Astrocyte of the cerebellum (primary cell): Measurements from ENCODE around the gene RRP8.

ENCODE experiments used
- DNase-seq: peaks from one replicate; pipeline ENCODE4 v3.0.0-alpha.2; 2011; ENCODE audit warnings: low read depth
- H3K4me3 ChIP-seq: 2 replicates; pipeline ENCODE4 v1.5.1; 2011; ENCODE audit warnings: mild to moderate bottlenecking, low read depth, low read length, moderate library complexity
- in situ Hi-C: cut with HindIII; loops from 2 replicates; pipeline ENCODE4 v1.10.0; 2017; ENCODE audit warnings: low sequenced_read_pairs
- TF ChIP-seq, protein P1 (sequence below): IDR thresholded peaks from 2 replicates; pipeline ENCODE4 v1.5.1; 2012; ENCODE audit warnings: low read length, low read depth, moderate library complexity, mild to moderate bottlenecking; ENCODE audit errors: missing control alignments

Gene RRP8

DNA sequence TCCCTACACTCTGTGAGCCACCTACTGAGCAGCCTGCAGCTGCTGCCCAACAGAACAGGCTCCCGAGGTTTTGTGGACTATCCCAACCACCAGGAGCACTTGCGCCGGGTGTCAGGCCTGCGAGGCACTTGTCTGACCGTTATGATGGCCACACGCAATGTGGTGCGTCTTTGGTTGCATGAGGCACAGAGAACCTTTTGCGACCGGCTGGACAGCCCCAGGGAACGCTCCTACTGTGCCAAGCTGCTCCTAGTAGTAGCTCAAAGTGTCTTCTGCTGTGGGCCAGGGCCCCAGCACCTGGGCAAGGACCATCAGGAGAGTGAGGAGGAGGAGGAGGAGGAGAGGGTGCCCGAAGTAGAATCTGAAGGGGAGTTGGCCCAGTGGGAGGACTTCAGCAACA lies 46.4 kb downstream of the RRP8 start:
- in situ Hi-C loops: no loop called here
- no peak overlapping the region for H3K4me3 ChIP-seq
- TF ChIP-seq, protein P1, sequence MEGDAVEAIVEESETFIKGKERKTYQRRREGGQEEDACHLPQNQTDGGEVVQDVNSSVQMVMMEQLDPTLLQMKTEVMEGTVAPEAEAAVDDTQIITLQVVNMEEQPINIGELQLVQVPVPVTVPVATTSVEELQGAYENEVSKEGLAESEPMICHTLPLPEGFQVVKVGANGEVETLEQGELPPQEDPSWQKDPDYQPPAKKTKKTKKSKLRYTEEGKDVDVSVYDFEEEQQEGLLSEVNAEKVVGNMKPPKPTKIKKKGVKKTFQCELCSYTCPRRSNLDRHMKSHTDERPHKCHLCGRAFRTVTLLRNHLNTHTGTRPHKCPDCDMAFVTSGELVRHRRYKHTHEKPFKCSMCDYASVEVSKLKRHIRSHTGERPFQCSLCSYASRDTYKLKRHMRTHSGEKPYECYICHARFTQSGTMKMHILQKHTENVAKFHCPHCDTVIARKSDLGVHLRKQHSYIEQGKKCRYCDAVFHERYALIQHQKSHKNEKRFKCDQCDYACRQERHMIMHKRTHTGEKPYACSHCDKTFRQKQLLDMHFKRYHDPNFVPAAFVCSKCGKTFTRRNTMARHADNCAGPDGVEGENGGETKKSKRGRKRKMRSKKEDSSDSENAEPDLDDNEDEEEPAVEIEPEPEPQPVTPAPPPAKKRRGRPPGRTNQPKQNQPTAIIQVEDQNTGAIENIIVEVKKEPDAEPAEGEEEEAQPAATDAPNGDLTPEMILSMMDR: no peak
- DNase-seq: no peak

DNA sequence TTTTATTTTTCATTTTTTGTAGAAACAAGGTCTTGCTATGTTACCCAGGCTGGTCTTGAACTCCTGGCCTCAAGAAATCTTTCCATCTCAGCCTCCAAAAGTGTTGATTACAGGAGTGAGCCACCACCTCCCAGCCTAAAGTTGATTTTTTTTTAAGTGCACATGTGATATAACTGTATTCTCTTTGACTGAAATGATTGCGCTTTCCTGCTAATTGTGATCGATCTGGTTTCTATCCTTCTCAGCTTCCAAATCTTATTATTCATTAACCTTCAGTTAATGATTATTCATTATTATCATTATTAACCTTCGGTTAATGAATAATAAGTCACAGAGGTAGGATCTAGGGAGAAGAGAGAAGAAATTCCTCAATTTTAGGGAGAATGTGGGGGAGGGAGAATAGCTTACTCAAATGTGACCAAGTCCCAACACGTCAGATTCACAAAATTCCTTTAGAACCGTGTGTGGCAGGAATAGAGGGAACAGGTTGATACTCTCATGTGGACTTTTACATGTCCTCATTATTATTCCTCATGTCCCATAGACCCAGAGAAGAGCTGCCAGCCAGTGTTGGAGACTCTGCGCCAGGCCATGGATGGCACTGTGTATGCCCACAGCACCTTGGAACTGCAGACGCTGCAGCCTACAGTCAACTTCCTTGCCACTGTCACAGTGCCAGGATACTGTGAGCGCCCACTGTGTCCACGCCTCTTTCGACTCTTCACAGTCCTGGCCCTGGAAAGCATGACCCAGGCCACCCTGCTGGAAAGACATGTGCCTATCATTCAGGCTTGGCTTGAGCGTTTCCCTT lies 47.1 kb downstream of the RRP8 start:
- no peak for DNase-seq
- H3K4me3 ChIP-seq: no peak overlapping the region
- in situ Hi-C loops: no loop called here
- TF ChIP-seq, protein P1: no peak

DNA sequence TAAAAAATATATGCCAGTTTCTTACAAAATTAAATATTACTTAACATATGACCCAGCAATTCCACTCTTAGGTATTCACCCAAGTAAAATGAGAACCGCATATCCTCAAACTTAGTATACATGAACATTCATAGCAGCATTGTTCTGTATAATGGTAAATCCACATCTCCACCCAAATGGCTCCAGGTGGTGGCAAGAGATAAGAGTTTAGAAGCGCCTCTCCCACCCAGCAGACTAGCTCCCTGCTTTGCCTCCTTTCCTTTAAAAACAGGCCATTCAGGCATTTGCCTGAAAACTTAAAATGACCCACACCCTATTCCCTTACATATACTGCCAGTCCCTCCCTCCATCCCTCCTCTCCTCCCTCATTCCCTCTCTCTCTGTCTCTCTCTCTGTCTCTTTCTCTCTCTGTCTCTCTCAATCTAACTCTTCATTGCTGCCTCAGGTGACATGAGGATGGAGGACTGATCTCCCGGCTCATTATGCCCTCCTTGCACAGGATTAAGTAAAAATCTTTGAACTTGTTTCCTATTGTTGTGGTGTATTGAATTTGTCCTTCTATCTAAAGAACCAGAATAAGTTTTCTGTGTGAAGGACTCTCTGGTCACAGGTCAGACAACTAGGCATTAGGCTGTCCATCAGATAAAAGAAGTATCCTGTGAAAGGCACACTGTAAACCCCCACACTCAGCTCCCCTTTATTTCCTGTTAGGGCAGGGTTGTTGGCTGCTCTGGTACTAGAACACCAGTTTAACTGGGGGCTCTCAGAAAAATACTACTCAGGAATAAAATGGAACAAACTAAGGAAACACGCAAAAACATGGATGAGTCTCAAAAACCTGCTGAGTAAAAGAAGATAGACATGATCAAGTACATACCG lies 48.3 kb downstream of the RRP8 start:
- no peak overlapping the region for H3K4me3 ChIP-seq
- in situ Hi-C loops: no loop called here
- DNase-seq: no peak
- TF ChIP-seq, protein P1: no peak

DNA sequence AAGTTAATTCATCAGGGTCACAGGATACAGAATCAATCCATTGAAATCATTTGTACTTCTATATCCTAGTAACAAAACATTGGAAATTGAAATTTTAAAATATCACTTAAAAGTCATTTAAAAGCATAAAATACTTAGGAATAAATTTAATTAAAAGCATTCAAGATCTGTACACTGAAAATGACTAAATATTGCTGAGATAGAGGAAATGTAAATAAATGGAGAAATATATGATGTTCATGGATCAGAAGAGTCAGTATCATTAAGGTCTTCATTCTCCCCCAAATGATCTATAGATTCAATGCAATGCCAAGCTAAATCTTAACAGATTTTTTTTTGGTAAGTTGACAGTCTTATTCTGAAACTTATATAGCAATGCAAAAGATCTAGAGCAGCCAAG lies 49.8 kb downstream of the RRP8 start:
- TF ChIP-seq, protein P1: no peak
- in situ Hi-C loops: no loop called here
- H3K4me3 ChIP-seq: no peak overlapping the region
- DNase-seq: no peak

DNA sequence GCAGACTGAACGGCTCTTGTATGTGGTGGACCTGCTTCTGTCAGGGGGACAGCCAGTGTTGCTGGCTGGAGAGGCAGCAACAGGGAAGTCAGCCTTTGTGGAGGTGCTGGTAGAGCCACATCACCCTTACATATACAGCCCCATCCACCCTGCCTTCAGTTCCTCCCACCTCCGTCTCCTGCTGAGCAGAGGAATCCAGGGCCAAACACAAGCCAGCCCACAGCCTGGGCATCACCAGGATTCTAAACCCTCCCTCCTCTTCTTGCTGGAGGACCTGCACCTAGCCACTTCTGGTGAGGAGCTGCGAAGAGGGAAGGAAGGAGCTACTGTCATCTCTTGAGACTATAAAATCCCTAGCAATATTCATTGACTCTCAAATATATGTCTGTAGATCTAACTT lies 54.8 kb downstream of the RRP8 start:
- no peak for DNase-seq
- TF ChIP-seq, protein P1: no peak
- in situ Hi-C loops: no loop called here
- H3K4me3 ChIP-seq: no peak overlapping the region

DNA sequence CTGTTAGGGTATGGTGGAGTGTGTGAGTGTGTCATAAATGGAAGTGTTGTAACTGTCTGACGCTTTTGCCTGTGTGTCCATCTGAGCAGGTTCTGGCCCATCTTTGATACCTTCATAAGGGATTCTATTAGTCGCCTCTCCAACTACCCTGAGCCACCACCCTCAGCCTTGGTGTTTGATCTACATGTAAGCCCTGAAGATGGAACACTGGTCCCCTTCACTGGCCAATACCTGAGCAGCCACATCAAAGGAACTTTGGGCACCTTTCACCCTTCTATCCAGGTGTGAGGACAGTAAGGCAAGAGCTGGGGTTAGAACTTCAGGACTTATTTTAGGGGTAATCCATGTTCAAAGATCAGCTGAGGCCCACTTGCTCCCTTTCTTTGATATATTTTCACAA lies 55.3 kb downstream of the RRP8 start:
- in situ Hi-C loops: no loop called here
- H3K4me3 ChIP-seq: no peak overlapping the region
- TF ChIP-seq, protein P1: no peak
- DNase-seq: no peak
